ENCODE measurements around the gene MAGT1. TPM values are rescaled to one million over a fixed set of nuclear protein-coding genes. Genes with fewer than 3 reads are reported as not detected.

The MAGT1 gene
- polyA plus RNA-seq, 3 donors from 2014 or later = 29.7 to 65.1 (median 51.4) TPM

GRCh38 chrX:77795124-77795523 lies 100.1 kb downstream of the MAGT1 start:
- DNase-seq = no peak
- H3K27ac Mint-ChIP-seq = no peak overlapping the region
- no peaks in the 10 kb centered on the region for H3K4me1 Mint-ChIP-seq
- H3K9me3 Mint-ChIP-seq = no peaks in the 10 kb centered on the region
- no peak overlapping the region for H3K4me3 Mint-ChIP-seq
- H3K36me3 Mint-ChIP-seq = no peaks in the 10 kb centered on the region
- H3K27me3 Mint-ChIP-seq (ENCODE audit: low read depth in 3 of 3) = peaks cover 0 to 2% (median 2%) of the 10 kb centered on the region in 3 donors

GRCh38 chrX:77793946-77794345 lies 101.3 kb downstream of the MAGT1 start:
- DNase-seq = no peak
- Mint-ChIP-seq H3K27ac (no peak overlapping the region), H3K36me3 (no peaks in the 10 kb centered on the region), H3K4me1 (no peaks in the 10 kb centered on the region), H3K9me3 (no peaks in the 10 kb centered on the region), H3K27me3 (ENCODE audit: low read depth in 3 of 3) (peaks cover 0 to 3% (median 2%) of the 10 kb centered on the region in 3 donors), H3K4me3 (no peak overlapping the region)

- peak; percentile 48 to 52 (median 48) for DNase-seq
- peak overlapping the region; percentile 59 to 80 (median 70) for H3K4me3 Mint-ChIP-seq
- no peaks in the 10 kb centered on the region for H3K9me3 Mint-ChIP-seq
- peak overlapping the region; percentile 58 to 98 (median 84) for H3K27ac Mint-ChIP-seq
- peaks cover 34 to 46% of the 10 kb centered on the region in 2 donors for H3K4me1 Mint-ChIP-seq
- peaks cover 8 to 10% (median 8%) of the 10 kb centered on the region in 3 donors for H3K27me3 Mint-ChIP-seq (ENCODE audit: low read depth in 3 of 3)
- H3K36me3 Mint-ChIP-seq = no peaks in the 10 kb centered on the region
Measured at GRCh38 chrX:77788050-77788449, 107.2 kb downstream of the MAGT1 start.

GRCh38 chrX:77786365-77786680 lies 108.9 kb downstream of the MAGT1 start:
- no peaks in the 10 kb centered on the region for H3K9me3 Mint-ChIP-seq
- H3K4me1 Mint-ChIP-seq = peaks cover 45 to 56% of the 10 kb centered on the region in 2 donors
- peaks cover 6 to 10% (median 8%) of the 10 kb centered on the region in 3 donors for H3K27me3 Mint-ChIP-seq (ENCODE audit: low read depth in 3 of 3)
- H3K4me3 Mint-ChIP-seq = peak overlapping the region; percentile 98 to 100 (median 99)
- H3K36me3 Mint-ChIP-seq = no peaks in the 10 kb centered on the region
- peak overlapping the region; percentile 96 to 99 (median 98) for H3K27ac Mint-ChIP-seq
- DNase-seq = no peak

- DNase-seq = peak; percentile 80 to 85 (median 82)
- no peaks in the 10 kb centered on the region for H3K9me3 Mint-ChIP-seq
- peak within 1 kb of the TSS; percentile 96 to 99 (median 98) for H3K27ac Mint-ChIP-seq
- peaks cover 6 to 10% (median 8%) of the 10 kb centered on the region in 3 donors for H3K27me3 Mint-ChIP-seq (ENCODE audit: low read depth in 3 of 3)
- peaks cover 45 to 56% of the 10 kb centered on the region in 2 donors for H3K4me1 Mint-ChIP-seq
- peak within 1 kb of the TSS; percentile 98 to 100 (median 99) for H3K4me3 Mint-ChIP-seq
- no peaks in the 10 kb centered on the region for H3K36me3 Mint-ChIP-seq
Measured at GRCh38 chrX:77785486-77786364, 109.5 kb downstream of the MAGT1 start, which contains the start of gene ATRX. TSS of gene ATRX (minus strand) at chrX:77786216. CDS start at chrX:77786001, 215 bp downstream.

GRCh38 chrX:77779695-77780094 lies 115.5 kb downstream of the MAGT1 start:
- Mint-ChIP-seq H3K4me1 (peaks cover 50 to 59% of the 10 kb centered on the region in 2 donors), H3K36me3 (no peaks in the 10 kb centered on the region), H3K27me3 (ENCODE audit: low read depth in 3 of 3) (peaks cover 0 to 2% (median 2%) of the 10 kb centered on the region in 3 donors), H3K4me3 (peak overlapping the region in 4 of 5 donors; percentile 0 to 60 (median 30)), H3K9me3 (no peaks in the 10 kb centered on the region), H3K27ac (peak overlapping the region in 3 of 6 donors; percentile 45 to 55 (median 50))
- DNase-seq = no peak

GRCh38 chrX:77776659-77777058 lies 118.6 kb downstream of the MAGT1 start:
- Mint-ChIP-seq H3K9me3 (no peaks in the 10 kb centered on the region), H3K4me1 (peaks cover 38 to 53% of the 10 kb centered on the region in 2 donors), H3K27me3 (ENCODE audit: low read depth in 3 of 3) (peaks cover 0 to 2% (median 2%) of the 10 kb centered on the region in 3 donors), H3K36me3 (peaks cover 0 to 2% (median 0%) of the 10 kb centered on the region in 3 donors), H3K27ac (peak overlapping the region in 3 of 6 donors; percentile 9 to 60 (median 41)), H3K4me3 (peak overlapping the region in 2 of 5 donors; percentile 0 to 18)
- no peak for DNase-seq

Other genes starting within 250 kb of the MAGT1 start
- 10 to 100 TPM; 13.2 to 79.8 (median 25.5) TPM for gene ATRX, start 109.2 kb downstream of the MAGT1 start, polyA plus RNA-seq
- gene COX7B, start 4.0 kb upstream of the MAGT1 start, polyA plus RNA-seq = 100 to 1,000 TPM; 398 to 724 (median 495) TPM
- 10 to 100 TPM in 1 of 3 donors, 1 to 10 TPM in 2; 4.7 to 11.6 (median 6.5) TPM for gene ATP7A, start 15.3 kb upstream of the MAGT1 start, polyA plus RNA-seq
- gene PGAM4, start 74.2 kb upstream of the MAGT1 start, polyA plus RNA-seq = under 1 TPM in 2 of 3 donors, not detected in 1; 0.38 to 0.52 TPM
- 100 to 1,000 TPM; 383 to 645 (median 581) TPM for gene PGK1, start 208.8 kb upstream of the MAGT1 start, polyA plus RNA-seq
- 10 to 100 TPM; 15.4 to 27.2 (median 16.1) TPM for gene TAF9B, start 244.2 kb upstream of the MAGT1 start, polyA plus RNA-seq